Measurements from ENCODE around the gene RIC8A. TPM values are rescaled to one million over a fixed set of nuclear protein-coding genes. Genes with fewer than 3 reads are reported as not detected.

The RIC8A gene
- total RNA-seq, 4 donors from 2014 or later = 76.8 to 137 (median 123) TPM

GRCh38 chr11:252666-253065 lies 45.2 kb downstream of the RIC8A start:
- 81% methylated on average over 8 of the region's 8 CpGs for WGBS
- H3K4me3 ChIP-seq = no peak overlapping the region
- no peak overlapping the region for H3K27ac ChIP-seq (replicated peaks in 1 of 4)
- no peak for DNase-seq (ENCODE audit: extremely low spot score)
- H3K27me3 ChIP-seq = no peaks in the 10 kb centered on the region
- H3K9me3 ChIP-seq = no peaks in the 10 kb centered on the region
- intact Hi-C loops (cut with DNase I) = loop anchor here (5.0 kb wide), 1 partner anchor 110 kb away; no protein-coding TSS in a partner anchor
- no peak for TF ChIP-seq CTCF (IDR thresholded peaks at IDR 0.05)
- no peaks in the 10 kb centered on the region for H3K4me1 ChIP-seq
- H3K36me3 ChIP-seq = peaks cover 41 to 63% (median 62%) of the 10 kb centered on the region in 4 donors

GRCh38 chr11:253160-253885 lies 45.8 kb downstream of the RIC8A start:
- no peak overlapping the region for H3K4me3 ChIP-seq
- H3K4me1 ChIP-seq = no peaks in the 10 kb centered on the region
- no peak for DNase-seq (ENCODE audit: extremely low spot score)
- peaks cover 34 to 56% (median 55%) of the 10 kb centered on the region in 4 donors for H3K36me3 ChIP-seq
- no peaks in the 10 kb centered on the region for H3K27me3 ChIP-seq
- WGBS = 65% methylated on average over 12 of the region's 13 CpGs
- no peak for TF ChIP-seq POLR2AphosphoS5 (IDR thresholded peaks at IDR 0.05)
- no peak for TF ChIP-seq CTCF (IDR thresholded peaks at IDR 0.05)
- TF ChIP-seq POLR2A (IDR thresholded peaks at IDR 0.05; ENCODE audit: low read depth) = no peak
- no peak for TF ChIP-seq EP300 (IDR thresholded peaks at IDR 0.05)
- intact Hi-C loops (cut with DNase I) = loop anchor here (5.0 kb wide), 1 partner anchor 109 kb away; no protein-coding TSS in a partner anchor
- no peaks in the 10 kb centered on the region for H3K9me3 ChIP-seq
- H3K27ac ChIP-seq (replicated peaks in 1 of 4) = no peak overlapping the region

GRCh38 chr11:253886-254270 lies 46.4 kb downstream of the RIC8A start:
- H3K4me3 ChIP-seq = no peak overlapping the region
- no peak for DNase-seq (ENCODE audit: extremely low spot score)
- no peaks in the 10 kb centered on the region for H3K4me1 ChIP-seq
- WGBS = 68% methylated on average over 5 of the region's 5 CpGs
- no peaks in the 10 kb centered on the region for H3K9me3 ChIP-seq
- H3K27ac ChIP-seq (replicated peaks in 1 of 4) = no peak overlapping the region
- H3K36me3 ChIP-seq = peaks cover 28 to 51% (median 49%) of the 10 kb centered on the region in 4 donors
- no peaks in the 10 kb centered on the region for H3K27me3 ChIP-seq
- TF ChIP-seq POLR2AphosphoS5 (IDR thresholded peaks at IDR 0.05) (no peak), POLR2A (IDR thresholded peaks at IDR 0.05; ENCODE audit: low read depth) (no peak), EP300 (IDR thresholded peaks at IDR 0.05) (no peak), CTCF (IDR thresholded peaks at IDR 0.05) (no peak)
- intact Hi-C loops (cut with DNase I) = loop anchor here (5.0 kb wide), 1 partner anchor 108 kb away; no protein-coding TSS in a partner anchor

GRCh38 chr11:255176-255575 lies 47.7 kb downstream of the RIC8A start:
- TF ChIP-seq CTCF (IDR thresholded peaks at IDR 0.05) (no peak), POLR2A (IDR thresholded peaks at IDR 0.05; ENCODE audit: low read depth) (no peak), POLR2AphosphoS5 (IDR thresholded peaks at IDR 0.05) (no peak), EP300 (IDR thresholded peaks at IDR 0.05) (no peak)
- Histone ChIP-seq H3K9me3 (no peaks in the 10 kb centered on the region), H3K27me3 (peaks cover 0 to under 1% (median 0%) of the 10 kb centered on the region in 4 donors), H3K4me1 (no peaks in the 10 kb centered on the region), H3K27ac (replicated peaks in 1 of 4) (no peak overlapping the region), H3K4me3 (no peak overlapping the region), H3K36me3 (peaks cover 22 to 39% (median 38%) of the 10 kb centered on the region in 4 donors)
- intact Hi-C loops (cut with DNase I) = no loop called here
- 56% methylated on average over 3 of the region's 3 CpGs for WGBS
- DNase-seq (ENCODE audit: extremely low spot score) = no peak
